Mucosa of descending colon (tissue), 3 donors: Measurements from ENCODE around the gene HIPK2. TPM values are rescaled to one million over a fixed set of nuclear protein-coding genes. Genes with fewer than 3 reads are reported as not detected.

Experiments
- ATAC-seq: fragments of 200-7000 bp; cut with Tn5 transposase; one replicate; pipeline ENCODE4 v1.9.1; 2020; ENCODE audit warnings: mild to moderate bottlenecking, moderate library complexity
- DNase-seq, 3 donors: peaks; one replicate each; pipeline ENCODE4 v3.0.0-alpha.2; 2020
- H3K36me3 ChIP-seq: fragments of 200-600 bp; one replicate; pipeline ENCODE4 v1.8.0; 2021; ENCODE audit warnings: low read depth, mild to moderate bottlenecking
- H3K4me1 ChIP-seq: fragments of 200-600 bp; one replicate; pipeline ENCODE4 v1.8.0; 2021; ENCODE audit warnings: low read depth, mild to moderate bottlenecking
- H3K4me3 ChIP-seq: fragments of 200-600 bp; one replicate; pipeline ENCODE4 v1.8.0; 2021; ENCODE audit warnings: mild to moderate bottlenecking
- H3K9me3 ChIP-seq: fragments of 200-600 bp; one replicate; pipeline ENCODE4 v1.8.0; 2021; ENCODE audit warnings: mild to moderate bottlenecking
- intact Hi-C, 2 donors: fragments of 100-400 bp; cut with DNase I in 1 of 2; cut with micrococcal nuclease in 1 of 2; formaldehyde crosslinking; loops; one replicate each; pipeline versions ENCODE4 v1.11.0 to v1.11.1; 2022; cut with DNase I, micrococcal nuclease
- total RNA-seq, 3 donors: library from RNA; stranded (reverse); fragmentation: NEBNext Ultra II Directional in 2 of 3; extraction: Animal tissue kit (Norgen Biotek cat#: 25700) in 2 of 3; gene quantifications; one replicate each; pipeline versions ENCODE4 v1.2.1 to v1.2.4, GENCODE V29; 2021 to 2023
- TF ChIP-seq, protein P1 (sequence below): fragments of 200-600 bp; IDR thresholded peaks from one replicate; pipeline ENCODE4 v1.8.0; 2022; ENCODE audit warnings: antibody characterized with exemption, mild to moderate bottlenecking
- donor health status: DM: no; HTN: no; CAD: no; lungs with moderate emphysema.
- donor health status: DM: no; HTN: no; CAD: no.
- donor health status: DM: no; HTN: yes; CAD: no.

The HIPK2 gene
- total RNA-seq, 3 donors from 2014 or later = 29.9 to 63.6 (median 39.9) TPM

- DNase-seq (no peak), ATAC-seq (no peak)
- intact Hi-C loops = no loop called here
- Histone ChIP-seq H3K36me3 (no peaks in the 10 kb centered on the region), H3K4me1 (no peaks in the 10 kb centered on the region), H3K4me3 (no peak overlapping the region), H3K9me3 (no peaks in the 10 kb centered on the region)
- TF ChIP-seq, protein P1, sequence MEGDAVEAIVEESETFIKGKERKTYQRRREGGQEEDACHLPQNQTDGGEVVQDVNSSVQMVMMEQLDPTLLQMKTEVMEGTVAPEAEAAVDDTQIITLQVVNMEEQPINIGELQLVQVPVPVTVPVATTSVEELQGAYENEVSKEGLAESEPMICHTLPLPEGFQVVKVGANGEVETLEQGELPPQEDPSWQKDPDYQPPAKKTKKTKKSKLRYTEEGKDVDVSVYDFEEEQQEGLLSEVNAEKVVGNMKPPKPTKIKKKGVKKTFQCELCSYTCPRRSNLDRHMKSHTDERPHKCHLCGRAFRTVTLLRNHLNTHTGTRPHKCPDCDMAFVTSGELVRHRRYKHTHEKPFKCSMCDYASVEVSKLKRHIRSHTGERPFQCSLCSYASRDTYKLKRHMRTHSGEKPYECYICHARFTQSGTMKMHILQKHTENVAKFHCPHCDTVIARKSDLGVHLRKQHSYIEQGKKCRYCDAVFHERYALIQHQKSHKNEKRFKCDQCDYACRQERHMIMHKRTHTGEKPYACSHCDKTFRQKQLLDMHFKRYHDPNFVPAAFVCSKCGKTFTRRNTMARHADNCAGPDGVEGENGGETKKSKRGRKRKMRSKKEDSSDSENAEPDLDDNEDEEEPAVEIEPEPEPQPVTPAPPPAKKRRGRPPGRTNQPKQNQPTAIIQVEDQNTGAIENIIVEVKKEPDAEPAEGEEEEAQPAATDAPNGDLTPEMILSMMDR = no peak
These were observed 43.7 kb upstream of the HIPK2 start for GRCh38 chr7:139821349-139822105.

- ATAC-seq = peak; percentile 20
- Histone ChIP-seq H3K4me1 (no peaks in the 10 kb centered on the region), H3K9me3 (no peaks in the 10 kb centered on the region), H3K4me3 (no peak overlapping the region), H3K36me3 (no peaks in the 10 kb centered on the region)
- TF ChIP-seq, protein P1 = no peak
- intact Hi-C loops = no loop called here
- no peak for DNase-seq
These were observed 42.3 kb upstream of the HIPK2 start for GRCh38 chr7:139820089-139820488.

GRCh38 chr7:139817249-139817648 is 39.5 kb upstream of the HIPK2 start:
- ATAC-seq (no peak), DNase-seq (no peak)
- no peak overlapping the region for H3K4me3 ChIP-seq
- TF ChIP-seq, protein P1 = no peak
- intact Hi-C loops = no loop called here
- no peaks in the 10 kb centered on the region for H3K4me1 ChIP-seq
- H3K36me3 ChIP-seq = no peaks in the 10 kb centered on the region
- H3K9me3 ChIP-seq = no peaks in the 10 kb centered on the region

- intact Hi-C loops = no loop called here
- no peak for ATAC-seq
- Histone ChIP-seq H3K9me3 (no peaks in the 10 kb centered on the region), H3K36me3 (no peaks in the 10 kb centered on the region), H3K4me3 (no peak overlapping the region), H3K4me1 (no peaks in the 10 kb centered on the region)
- TF ChIP-seq, protein P1 = no peak
- DNase-seq = no peak
These were observed 35.9 kb upstream of the HIPK2 start for GRCh38 chr7:139813689-139814088.

DNA sequence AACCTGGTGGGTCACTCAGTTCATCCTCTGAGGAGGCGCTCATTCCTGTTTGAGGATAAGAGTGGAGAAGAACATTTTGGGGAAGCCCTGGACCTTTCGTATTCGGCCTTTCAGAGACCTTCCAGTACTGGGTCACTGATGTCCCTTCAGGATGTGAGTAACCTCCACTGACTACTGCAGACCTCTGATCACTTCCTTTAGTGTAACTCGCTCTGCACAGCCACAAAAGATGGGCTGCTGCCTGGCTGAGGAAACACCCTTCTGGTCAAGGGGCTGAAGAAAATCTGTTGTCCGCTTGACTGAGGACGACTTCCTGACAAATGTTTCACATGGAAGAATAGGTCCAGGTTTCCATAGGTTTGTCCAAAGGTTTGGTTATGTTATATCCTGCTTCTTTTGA is 35.4 kb upstream of the HIPK2 start:
- DNase-seq = no peak
- intact Hi-C loops = no loop called here
- TF ChIP-seq, protein P1 = no peak
- ATAC-seq = no peak
- Histone ChIP-seq H3K4me3 (no peak overlapping the region), H3K9me3 (no peaks in the 10 kb centered on the region), H3K36me3 (no peaks in the 10 kb centered on the region), H3K4me1 (no peaks in the 10 kb centered on the region)

GRCh38 chr7:139811066-139811465 is 33.3 kb upstream of the HIPK2 start:
- DNase-seq (no peak), ATAC-seq (no peak)
- Histone ChIP-seq H3K36me3 (no peaks in the 10 kb centered on the region), H3K4me1 (no peaks in the 10 kb centered on the region), H3K9me3 (no peaks in the 10 kb centered on the region), H3K4me3 (no peak overlapping the region)
- intact Hi-C loops = no loop called here
- TF ChIP-seq, protein P1 = no peak
